NCI-H69 (cell line): ENCODE results near the gene SEMG2.

ENCODE experiments used
- DNase-seq: peaks from one replicate; lab custom pipeline; 2025; lab: John Stamatoyannopoulos, UW

Gene SEMG2, protein sequence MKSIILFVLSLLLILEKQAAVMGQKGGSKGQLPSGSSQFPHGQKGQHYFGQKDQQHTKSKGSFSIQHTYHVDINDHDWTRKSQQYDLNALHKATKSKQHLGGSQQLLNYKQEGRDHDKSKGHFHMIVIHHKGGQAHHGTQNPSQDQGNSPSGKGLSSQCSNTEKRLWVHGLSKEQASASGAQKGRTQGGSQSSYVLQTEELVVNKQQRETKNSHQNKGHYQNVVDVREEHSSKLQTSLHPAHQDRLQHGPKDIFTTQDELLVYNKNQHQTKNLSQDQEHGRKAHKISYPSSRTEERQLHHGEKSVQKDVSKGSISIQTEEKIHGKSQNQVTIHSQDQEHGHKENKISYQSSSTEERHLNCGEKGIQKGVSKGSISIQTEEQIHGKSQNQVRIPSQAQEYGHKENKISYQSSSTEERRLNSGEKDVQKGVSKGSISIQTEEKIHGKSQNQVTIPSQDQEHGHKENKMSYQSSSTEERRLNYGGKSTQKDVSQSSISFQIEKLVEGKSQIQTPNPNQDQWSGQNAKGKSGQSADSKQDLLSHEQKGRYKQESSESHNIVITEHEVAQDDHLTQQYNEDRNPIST

DNA sequence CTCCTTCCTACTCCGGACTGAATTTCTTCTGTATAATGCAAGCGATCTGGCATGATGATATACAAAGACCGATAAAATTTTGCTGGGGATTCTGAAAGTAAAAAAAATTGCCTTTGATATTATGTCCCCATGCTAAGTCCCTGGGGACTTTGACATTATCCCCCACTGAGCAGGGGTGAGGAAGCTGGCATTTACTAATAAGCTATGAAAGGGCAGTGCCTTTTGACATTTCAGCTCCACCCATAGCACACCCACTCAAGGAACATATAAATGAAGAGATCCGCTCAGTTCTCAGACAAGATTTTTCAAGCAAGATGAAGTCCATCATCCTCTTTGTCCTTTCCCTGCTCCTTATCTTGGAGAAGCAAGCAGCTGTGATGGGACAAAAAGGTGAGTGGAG, at the start of gene SEMG2:
Gene SEMG2 (plus strand): TSS at position 298 of the 400 bp plus-strand sequence. CDS start 17 bp downstream, at position 315.
- no peak for DNase-seq

DNA sequence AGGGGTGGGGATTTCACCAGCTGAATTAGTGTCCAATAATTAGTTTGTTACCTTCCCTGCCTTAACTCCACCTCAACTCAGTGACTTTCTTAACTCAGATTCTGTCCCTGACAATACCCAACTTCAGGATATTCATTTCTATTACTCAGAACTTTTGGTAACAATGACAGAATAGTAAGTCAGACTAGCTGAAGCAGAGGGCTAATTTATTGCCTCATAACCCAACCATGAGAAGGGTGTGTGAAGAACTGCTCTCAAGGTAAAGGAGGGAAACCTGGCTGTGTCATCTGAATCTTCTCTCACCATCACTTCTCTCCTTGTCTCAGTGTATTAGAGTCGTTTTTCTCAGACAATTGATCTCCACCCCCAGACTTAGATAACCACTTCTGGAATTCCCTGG, 47.7 kb upstream of the SEMG2 start:
- no peak for DNase-seq

DNA sequence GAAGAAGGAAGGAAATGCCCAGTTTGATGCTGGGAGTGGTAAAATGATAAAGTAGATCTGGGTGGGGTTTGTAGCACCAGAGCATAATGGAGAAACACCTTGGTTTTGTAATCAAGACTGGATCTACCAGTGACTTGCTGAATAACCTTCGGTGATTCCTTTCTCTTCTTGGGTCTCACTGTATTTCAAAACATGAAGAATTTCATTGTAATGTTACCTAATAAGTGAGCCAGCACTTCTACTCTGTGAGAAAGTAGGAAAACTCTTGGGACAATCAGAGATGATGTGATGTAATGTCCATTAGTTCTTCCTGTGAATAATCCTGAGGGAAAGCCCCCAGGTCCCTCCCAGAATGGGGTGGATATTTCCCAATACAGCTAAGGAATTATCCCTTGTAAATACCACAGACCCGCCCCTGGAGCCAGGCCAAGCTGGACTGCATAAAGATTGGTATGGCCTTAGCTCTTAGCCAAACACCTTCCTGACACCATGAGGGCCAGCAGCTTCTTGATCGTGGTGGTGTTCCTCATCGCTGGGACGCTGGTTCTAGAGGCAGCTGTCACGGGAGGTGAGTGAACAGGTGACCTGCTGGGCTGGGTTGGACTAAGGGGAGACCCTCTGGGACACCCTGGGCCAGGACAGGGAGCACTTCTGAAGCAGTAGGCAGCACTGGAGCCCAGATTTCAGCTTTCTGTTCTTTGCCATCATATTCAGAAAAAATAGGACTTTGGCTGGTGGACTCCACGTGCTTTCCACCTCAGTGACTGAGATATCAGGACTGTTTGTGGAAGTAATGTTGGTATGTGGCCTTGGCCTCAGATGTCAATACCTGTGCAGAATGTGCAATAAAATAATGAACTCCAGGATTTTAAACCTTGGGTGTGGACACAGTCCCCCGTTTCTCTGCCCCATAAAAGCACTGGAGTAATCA, 46.5 kb upstream of the SEMG2 start, which contains the start of gene PI3:
Gene PI3 (plus strand): TSS at position 469 of the 931 bp plus-strand sequence. CDS start 21 bp downstream, at position 490.
- no peak for DNase-seq

DNA sequence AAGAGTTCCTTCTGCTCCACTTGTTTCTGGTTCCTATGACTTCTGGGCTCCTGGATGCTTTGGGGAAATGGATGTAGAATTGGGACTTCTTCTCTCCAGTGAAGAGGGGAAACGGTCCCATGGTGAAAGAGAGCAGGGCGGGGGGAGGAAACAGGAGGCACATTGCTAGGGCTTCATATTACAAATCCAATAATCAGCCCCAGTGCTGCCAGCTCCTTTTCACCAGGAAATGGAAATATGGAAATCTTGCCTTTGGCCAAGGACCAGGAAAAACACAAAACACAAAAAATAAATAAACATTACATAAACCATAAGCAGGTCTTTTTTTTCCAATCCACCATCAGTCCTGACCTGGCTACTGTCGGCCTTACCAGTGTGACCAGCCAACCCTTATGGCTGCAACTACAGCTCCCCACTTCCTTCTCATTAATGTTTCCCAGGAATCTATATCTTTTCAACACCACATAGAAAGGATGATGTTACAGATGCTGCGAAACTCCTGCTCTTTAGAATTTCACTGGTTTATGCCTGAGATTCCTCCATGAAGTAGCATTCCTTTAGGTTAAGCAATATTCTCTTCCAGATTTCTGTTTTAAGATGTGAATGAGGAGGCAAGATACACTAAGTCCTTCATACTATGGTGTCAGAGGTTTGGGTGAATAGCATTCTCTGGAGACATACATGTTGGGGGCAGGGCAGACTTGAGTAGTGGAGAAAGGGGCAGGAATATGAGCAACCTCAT, 44.5 kb upstream of the SEMG2 start:
- no peak for DNase-seq

DNA sequence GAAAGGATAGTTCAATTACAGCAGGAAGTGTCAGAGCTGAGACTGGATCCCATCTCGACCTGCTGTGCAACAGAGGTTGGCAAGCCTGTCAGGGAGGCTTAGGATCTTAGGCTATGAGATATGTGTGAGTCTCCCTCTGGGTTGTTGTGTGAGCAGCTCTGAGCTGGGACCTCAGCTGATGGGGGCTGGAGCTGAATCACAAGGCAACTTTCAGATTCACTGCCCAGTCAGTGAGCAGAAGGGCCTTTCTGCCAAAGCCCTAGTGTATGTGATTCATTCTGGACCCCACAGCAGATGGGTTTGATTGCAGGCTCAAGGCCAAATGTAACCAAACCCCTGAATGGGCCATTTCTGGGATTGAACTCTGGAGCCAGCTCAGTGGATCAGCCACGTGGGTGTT, 42.0 kb upstream of the SEMG2 start:
- DNase-seq, result no peak

DNA sequence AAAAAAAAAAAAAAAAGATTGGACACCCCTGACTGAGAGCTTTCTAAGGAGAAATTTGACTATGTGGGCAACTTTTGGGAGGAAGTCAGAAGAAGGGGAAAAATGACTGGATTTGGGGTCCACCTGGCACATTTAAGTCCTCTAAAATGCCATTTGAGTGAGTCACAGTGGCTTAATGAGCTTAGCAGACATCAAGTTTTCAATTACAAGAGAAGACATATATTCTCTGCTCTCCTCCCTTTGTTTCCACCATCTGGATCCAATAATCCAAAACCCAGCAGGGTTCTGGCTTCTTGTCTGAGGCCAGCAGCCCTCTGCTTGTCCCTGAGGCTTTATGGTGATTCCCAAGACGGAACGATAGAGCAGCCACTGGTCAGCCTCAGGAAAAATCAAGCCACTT, 39.5 kb upstream of the SEMG2 start:
- peak; percentile 61 for DNase-seq

DNA sequence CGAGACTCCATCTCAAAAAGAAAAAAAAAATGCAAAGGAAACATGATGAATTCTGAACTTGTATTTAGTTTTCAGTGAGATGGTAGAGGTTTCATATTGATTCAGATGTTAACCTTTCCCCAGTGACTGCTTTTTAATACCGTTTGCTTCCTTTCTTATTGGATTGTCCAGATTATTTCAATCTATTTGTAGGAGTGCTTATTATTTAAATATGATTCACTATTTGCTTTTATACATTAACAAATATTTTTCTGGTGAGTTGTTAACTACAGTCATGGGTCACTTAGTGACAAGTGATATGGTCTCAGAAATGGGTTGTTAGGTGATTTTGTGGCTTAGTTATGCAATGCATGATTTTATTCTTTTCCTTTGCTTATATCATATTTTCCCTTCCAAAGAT, 38.1 kb upstream of the SEMG2 start:
- DNase-seq, result no peak

DNA sequence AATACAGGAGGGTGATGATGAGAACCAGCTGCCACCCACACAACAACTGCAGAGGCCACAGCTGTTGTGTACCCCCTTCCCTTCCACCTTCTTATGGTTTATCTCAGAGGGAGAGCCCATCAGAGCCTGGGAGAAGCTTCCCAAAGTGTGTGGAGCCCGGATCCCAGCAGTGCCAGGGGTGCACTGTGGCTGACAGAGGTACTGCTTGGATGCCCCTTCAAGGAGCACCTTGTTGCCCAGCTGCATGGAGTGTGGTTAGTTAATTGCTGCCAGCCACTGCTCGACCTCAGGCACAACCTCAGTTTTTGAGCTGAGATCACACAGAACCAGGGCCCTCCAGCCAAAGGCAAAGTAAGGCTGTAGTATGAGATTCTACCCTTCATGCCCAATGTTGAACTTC, 33.5 kb upstream of the SEMG2 start:
- no peak for DNase-seq

DNA sequence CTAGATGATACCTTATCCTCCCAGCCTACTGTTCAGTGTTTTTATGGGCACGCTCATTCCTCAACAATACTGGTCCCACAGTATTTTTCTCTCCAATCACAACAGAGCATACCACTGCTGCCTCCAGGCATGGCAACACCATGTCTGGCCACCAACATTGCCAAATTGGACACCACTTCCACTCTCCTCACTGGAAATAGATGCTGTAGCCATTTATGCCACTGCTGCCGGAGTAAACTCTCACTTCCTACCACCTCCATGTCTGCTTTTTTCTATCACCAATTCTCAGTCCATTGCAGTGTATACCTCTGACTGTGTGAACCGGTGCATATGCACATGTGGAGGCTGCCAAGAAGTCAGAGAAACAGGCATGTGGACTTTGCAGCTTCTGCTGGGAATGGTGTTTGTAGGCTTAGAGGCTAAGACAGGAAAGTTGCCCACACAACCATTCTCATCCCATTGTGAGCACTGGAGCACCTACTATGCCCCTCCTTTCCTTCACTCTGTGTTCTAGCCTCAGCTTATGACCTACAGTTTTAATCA, 32.0 kb upstream of the SEMG2 start:
- DNase-seq, result no peak

DNA sequence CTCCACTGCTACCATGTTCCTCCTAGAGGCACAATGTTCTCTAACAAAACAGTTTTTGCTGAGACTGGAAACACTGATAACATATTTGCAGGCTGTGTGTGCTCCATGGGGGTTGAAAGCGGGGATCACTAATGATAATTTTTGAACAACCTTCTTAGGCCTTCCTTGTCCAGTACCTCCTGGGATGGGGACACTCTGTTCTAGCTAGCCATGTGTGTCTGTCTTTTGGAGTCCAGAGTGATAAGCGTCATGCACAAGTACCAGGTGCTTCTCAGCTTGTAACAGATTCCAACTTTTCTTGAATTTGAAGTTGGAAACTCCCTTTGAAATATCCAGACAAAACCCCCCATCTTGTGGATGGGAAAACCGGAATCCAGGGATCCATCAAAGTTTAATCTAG, 31.3 kb upstream of the SEMG2 start:
- no peak for DNase-seq

DNA sequence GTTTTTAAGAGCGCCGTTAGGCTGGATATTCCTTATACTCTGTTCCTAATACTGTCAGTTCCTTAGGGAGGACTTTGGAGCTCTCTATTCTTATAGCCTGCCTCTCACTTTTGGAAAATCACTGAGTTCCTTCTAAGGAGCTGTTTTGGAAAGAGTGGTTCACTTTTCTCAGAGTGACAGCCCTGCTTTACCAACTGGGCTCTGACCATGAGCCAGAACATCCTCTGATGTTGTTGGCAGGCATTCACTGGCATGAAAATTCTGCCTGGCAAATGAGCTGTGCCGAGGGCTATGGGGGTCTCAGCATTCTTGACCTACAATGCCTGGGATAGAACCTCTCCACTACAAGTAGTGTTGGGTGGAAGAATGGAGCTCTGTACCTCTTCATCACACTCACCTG, 29.2 kb upstream of the SEMG2 start:
- no peak for DNase-seq

DNA sequence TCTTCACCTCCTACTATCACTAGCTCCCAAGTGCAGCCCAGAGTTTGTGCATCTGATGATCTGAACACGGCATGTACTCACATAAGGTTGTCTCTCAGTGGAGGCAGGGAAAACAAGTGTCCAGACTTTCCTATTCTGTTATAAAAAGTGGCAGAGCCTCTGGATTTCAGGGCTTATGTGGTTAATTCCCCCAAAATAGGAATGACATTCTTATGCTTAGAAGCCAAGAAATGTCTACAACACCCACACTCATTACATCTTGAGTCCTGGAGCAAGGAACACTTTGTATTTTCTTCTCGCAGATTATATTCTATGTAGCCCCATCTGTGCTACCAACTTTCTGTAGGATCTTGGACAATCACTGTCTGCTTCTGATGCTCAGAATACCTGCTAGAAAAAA, 27.8 kb upstream of the SEMG2 start:
- DNase-seq, result no peak

DNA sequence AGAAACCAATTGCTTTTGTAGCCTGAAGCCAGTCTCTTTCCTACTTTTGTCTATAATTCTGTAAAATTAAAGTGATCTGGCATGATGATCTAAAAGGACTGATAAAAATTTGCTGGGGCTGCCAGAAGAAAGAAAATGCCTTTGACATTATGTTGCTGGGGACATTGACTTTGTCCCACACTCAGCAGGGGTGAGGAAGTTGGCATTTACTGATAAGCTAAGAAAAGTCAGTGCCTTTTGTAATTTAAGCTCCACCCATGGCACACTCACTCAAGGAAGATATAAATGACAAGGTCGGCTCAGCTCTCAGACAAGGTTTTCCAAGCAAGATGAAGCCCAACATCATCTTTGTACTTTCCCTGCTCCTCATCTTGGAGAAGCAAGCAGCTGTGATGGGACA, 14.4 kb upstream of the SEMG2 start, which contains the start of gene SEMG1:
Gene SEMG1 (plus strand): TSS at position 309 of the 400 bp plus-strand sequence. CDS start 21 bp downstream, at position 330.
- no peak for DNase-seq

DNA sequence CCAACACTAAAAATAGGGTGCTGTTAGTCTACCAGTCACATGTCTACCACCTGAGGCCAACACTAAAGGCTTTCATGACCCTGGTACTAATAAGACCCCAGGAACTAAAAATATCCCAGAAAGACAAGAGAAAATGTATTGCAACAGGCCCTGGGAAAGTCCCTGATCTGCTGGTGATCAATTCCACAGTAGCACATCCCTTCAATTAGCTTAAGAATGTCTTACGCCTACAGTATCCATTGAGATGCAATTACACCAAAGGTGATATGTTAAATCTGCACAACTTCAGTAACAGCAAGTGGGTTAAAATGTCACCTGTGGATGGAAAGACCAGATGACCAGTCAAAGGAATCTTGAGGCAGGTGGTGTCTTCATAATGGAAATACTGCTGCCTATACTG, 11.2 kb upstream of the SEMG2 start:
- DNase-seq, result no peak

DNA sequence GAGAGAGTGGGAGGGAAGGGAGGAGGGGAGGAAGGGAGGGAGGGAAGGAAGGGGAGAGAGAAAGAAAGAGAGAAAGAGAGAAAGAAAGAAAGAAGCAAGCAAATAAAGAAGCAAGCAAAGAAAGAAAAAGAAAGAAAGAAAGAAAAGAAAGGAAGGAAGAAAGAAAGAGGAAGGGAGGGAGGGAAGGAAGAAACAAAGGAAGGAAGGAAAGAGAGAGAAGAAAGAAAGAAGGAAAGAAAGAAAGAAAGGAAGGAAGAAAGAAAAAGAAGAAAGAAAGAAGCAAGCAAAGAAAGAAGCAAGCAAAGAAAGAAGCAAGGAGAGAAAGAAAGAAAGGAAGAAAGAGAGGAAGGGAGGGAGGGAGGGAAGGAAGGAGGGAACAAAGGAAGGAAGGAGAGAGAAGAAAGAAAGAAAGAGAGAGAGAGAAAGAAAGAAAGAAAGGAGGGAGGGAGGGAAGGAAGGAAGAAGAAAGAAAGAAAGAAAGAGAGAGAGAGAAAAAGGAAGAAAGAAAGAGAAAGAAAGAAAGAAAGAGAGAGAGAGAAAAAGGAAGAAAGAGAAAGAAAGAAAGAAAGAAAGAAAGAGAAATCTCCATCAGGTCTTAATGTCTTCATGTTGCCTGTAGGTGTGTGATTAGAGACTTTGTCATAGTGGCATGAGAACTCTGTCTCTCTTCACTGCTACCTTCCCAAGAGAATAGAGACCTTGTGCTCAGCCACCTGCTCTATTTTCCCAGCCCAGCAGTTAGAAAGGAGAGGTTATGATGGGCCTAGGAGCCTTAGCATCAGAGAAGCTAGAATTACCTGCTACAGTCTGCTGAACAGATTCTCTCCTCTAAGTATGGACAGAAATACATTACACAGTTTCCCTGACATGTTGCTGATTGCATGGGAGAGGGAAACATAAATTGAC, 9.4 kb upstream of the SEMG2 start:
- DNase-seq, result no peak

DNA sequence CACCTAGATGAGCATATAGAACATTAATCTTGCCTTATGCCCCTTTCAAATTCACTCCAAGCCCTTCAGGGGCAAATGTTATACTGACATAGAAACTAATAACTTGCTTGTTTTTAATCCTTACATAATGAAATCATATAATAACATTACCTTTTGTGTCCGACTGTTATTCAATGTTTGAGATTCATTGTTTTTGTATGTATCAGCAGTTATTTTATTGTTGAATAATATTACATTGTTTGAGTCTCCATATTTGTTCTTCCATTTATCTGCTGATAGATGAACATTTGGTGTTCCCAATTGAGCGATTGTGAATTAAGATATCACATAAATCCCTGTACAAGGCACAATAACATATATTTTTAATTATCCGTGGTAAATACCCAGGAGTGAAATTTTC, 8.3 kb upstream of the SEMG2 start:
- DNase-seq, result no peak

DNA sequence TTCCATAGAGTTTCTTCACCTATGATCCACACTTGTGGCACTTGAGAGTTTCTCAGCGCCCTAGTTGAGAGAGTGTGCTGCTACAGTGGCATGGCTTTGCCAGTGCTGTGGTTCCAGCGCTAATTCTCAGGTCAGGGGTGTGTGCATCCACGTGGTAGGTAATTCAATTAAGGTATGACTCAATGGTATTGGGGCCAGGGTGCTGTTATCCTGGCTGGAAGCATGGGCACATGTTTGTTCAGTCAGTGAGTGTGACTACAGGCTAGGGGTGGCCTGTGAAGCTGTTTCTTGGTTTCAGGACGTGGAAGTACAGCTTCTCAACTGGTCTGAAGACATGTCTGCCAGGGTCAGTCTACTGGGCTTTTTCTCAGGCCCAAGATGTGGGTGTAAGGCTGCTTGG, 3.0 kb upstream of the SEMG2 start:
- no peak for DNase-seq

DNA sequence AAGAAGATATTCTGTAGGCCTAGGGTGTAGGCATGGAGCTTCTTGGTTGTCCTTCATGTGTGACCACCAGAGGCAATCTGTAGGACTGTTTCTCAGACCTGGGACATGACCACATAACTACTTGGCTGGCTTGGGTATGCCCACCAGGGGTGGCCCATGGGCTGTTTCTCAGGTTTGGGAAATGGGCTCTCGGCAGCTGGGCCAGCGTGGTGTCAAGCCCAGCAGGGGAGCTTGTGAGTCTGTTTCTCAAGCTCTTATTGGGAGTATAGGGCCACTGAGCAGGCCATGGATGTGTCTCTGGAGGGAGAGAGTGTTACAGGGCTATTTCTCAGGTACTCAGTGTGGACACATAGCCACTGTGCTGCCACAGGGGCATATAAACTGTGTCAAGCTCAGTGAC, 2.5 kb upstream of the SEMG2 start:
- DNase-seq, result no peak

DNA sequence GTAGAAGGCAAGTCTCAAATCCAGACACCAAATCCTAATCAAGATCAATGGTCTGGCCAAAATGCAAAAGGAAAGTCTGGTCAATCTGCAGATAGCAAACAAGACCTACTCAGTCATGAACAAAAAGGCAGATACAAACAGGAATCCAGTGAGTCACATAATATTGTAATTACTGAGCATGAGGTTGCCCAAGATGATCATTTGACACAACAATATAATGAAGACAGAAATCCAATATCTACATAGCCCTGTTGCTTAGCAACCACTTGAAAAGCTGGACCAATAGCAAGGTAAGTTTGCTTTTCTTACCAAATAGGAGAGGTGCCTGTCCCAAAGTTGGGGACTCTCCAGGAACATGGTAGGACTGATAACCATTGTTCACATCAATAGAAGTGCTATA, 2.0 kb downstream of the SEMG2 start:
- DNase-seq, result no peak

DNA sequence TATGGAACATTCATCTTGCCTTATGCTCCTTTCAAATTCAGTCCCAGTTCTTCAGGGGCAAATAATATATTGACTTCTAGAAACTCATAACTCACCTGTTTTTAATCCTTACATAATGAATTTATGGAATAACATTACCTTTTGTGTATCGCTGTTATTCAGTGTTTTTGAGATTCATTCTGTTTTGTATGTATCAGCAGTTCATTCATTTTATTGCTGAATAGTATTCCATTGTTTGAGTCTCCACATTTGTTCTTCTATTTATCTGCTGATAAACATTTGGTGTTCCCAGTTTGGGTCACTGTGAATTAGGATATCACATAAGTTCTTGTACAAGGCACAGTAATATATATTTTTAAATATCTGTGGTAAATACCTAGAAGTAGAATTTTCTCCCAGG, 5.1 kb downstream of the SEMG2 start:
- DNase-seq, result no peak
